ENCODE measurements around the gene C11orf24. TPM values are rescaled to one million over a fixed set of nuclear protein-coding genes. Genes with fewer than 3 reads are reported as not detected.

The C11orf24 gene
- total and polyA plus RNA-seq, 9 of the 15 experiments (the other 6 are each of a cell fraction or from before 2014, with no cell fraction given) = 2.0 to 65.2 (median 32.5) TPM

GRCh38 chr11:68315171-68315920, 43.6 kb upstream of the C11orf24 start (continued):
- TF ChIP-seq PURB (CRISPR knock-in tag; IDR thresholded peaks at IDR 0.05; ENCODE audit: low read depth) = no peak
- no peak for TF ChIP-seq SMAD3 (CRISPR knock-in tag; conservative IDR thresholded peaks at IDR 0.05)
- no peak for TF ChIP-seq PBX2 (CRISPR knock-in tag; IDR thresholded peaks at IDR 0.05; ENCODE audit: low read depth)
- no peak for TF ChIP-seq PBX2 (tag; conservative IDR thresholded peaks at IDR 0.05; ENCODE audit: low read depth)
- no peak for TF ChIP-seq HIVEP1 (CRISPR knock-in tag; IDR thresholded peaks at IDR 0.05)
- TF ChIP-seq ZNF24 (IDR thresholded peaks at IDR 0.05) = 0 out of 2 replicates have a peak, but pooled peaks have one; percentile 23
- TF ChIP-seq MAZ (CRISPR knock-in tag; conservative IDR thresholded peaks at IDR 0.05 in 1 of 2, IDR thresholded peaks at IDR 0.05 in 1 of 2) = 0 out of 4 replicates have a peak, but pooled peaks of 1 of the 2 experiments have one; percentile 22
- no peak for TF ChIP-seq CTCF (IDR thresholded peaks at IDR 0.05 in 2 of 3, conservative IDR thresholded peaks at IDR 0.05 in 1 of 3; ENCODE audit: insufficient read depth in 2 of 3, low read depth in 1 of 3, low read length in 3 of 3)
- no peak for TF ChIP-seq KAT7 (CRISPR knock-in tag; IDR thresholded peaks at IDR 0.05; ENCODE audit: borderline replicate concordance)
- TF ChIP-seq CREM (IDR thresholded peaks at IDR 0.05; ENCODE audit: low read depth) = peak; percentile 18; the same call in 1 of the 2 replicates
- no peak for TF ChIP-seq NFE2 (IDR thresholded peaks at IDR 0.05; ENCODE audit: low read depth)
- TF ChIP-seq PHF20 (IDR thresholded peaks at IDR 0.05; ENCODE audit: partially characterized antibody) = peak; percentile 13
- TF ChIP-seq RBM15 (IDR thresholded peaks at IDR 0.05; ENCODE audit: insufficient read depth, low read length) = no peak
- no peak for TF ChIP-seq SUPT5H (IDR thresholded peaks at IDR 0.05)
- no peak for TF ChIP-seq USF1 (CRISPR knock-in tag; IDR thresholded peaks at IDR 0.05)
- no peak for TF ChIP-seq TEAD4 (IDR thresholded peaks at IDR 0.05; ENCODE audit: low read length)
- no peak for TF ChIP-seq TEAD4 (CRISPR knock-in tag; IDR thresholded peaks at IDR 0.05; ENCODE audit: borderline replicate concordance)
- TF ChIP-seq KDM1A (IDR thresholded peaks at IDR 0.05) = peak; percentile 86 to 94
- TF ChIP-seq FOXK2 (conservative IDR thresholded peaks at IDR 0.05 in 1 of 2, IDR thresholded peaks at IDR 0.05 in 1 of 2; ENCODE audit: low read depth in 2 of 2) = no peak
